GM06990 (cell line): ENCODE data around the gene SLC27A6.

ENCODE experiments used
- DNase-seq: peaks from one replicate; pipeline ENCODE4 v3.0.0-alpha.2; 2011; ENCODE audit not compliant: insufficient read length; ENCODE audit errors: extremely low read depth
- H3K27me3 ChIP-seq: replicated peaks from 2 replicates; pipeline ENCODE4 v1.6.0; 2011; ENCODE audit warnings: low read length; ENCODE audit not compliant: control insufficient read depth, insufficient read depth
- H3K36me3 ChIP-seq: 2 replicates; pipeline ENCODE4 v1.5.1; 2011; ENCODE audit warnings: low read length; ENCODE audit not compliant: control insufficient read depth, insufficient read depth
- H3K4me3 ChIP-seq: replicated peaks from 2 replicates; pipeline ENCODE4 v1.5.1; 2011; ENCODE audit warnings: low read depth, mild to moderate bottlenecking, control low read depth, low read length
- TF ChIP-seq, protein P1 (sequence below): IDR thresholded peaks from 2 replicates; pipeline ENCODE4 v1.5.1; 2011; ENCODE audit warnings: low read length, control low read depth, mild to moderate bottlenecking, inconsistent platforms; ENCODE audit not compliant: insufficient read depth, poor library complexity, severe bottlenecking

The SLC27A6 gene, protein sequence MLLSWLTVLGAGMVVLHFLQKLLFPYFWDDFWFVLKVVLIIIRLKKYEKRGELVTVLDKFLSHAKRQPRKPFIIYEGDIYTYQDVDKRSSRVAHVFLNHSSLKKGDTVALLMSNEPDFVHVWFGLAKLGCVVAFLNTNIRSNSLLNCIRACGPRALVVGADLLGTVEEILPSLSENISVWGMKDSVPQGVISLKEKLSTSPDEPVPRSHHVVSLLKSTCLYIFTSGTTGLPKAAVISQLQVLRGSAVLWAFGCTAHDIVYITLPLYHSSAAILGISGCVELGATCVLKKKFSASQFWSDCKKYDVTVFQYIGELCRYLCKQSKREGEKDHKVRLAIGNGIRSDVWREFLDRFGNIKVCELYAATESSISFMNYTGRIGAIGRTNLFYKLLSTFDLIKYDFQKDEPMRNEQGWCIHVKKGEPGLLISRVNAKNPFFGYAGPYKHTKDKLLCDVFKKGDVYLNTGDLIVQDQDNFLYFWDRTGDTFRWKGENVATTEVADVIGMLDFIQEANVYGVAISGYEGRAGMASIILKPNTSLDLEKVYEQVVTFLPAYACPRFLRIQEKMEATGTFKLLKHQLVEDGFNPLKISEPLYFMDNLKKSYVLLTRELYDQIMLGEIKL

DNA sequence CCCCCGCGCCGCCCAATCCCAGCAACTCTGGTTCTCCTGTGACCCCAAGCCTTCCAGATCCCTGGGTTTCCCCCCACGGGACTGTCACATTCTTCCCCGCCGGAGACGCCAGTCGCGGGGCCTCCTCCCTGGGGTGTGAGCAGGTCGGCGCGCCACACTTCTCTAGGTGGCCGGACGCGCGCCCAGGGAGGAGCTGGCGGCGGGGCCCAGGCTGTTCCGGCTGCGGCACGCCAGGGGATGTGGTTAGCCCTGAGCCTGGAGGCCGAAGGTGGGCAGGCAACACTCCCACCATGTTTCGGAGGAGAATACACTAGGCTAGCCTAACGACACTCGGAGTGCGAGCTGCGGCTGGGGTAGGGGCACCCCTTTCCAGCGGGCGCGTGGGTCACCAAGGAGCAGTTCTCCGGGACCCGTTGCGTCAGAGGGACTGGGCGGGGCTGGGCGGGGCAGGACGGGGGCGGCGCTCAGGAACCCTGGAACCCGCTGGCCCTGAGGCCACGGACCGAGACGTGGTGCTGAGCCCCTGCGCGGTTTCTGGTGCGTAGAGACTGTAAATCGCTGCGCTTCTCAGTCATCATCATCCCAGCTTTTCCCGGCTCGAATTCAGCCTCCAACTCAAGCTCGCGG is at the start of gene SLC27A6:
SLC27A6 (plus strand) TSS at position 478 of the 627 bp plus-strand sequence. CDS start 650 bp downstream, outside the sequence.
- H3K4me3 ChIP-seq: no peak within 1 kb of the TSS
- H3K27me3 ChIP-seq: no peaks in the 10 kb centered on the region
- peak; percentile 3 for DNase-seq
- no peaks in the 10 kb centered on the region for H3K36me3 ChIP-seq
- TF ChIP-seq, protein P1, sequence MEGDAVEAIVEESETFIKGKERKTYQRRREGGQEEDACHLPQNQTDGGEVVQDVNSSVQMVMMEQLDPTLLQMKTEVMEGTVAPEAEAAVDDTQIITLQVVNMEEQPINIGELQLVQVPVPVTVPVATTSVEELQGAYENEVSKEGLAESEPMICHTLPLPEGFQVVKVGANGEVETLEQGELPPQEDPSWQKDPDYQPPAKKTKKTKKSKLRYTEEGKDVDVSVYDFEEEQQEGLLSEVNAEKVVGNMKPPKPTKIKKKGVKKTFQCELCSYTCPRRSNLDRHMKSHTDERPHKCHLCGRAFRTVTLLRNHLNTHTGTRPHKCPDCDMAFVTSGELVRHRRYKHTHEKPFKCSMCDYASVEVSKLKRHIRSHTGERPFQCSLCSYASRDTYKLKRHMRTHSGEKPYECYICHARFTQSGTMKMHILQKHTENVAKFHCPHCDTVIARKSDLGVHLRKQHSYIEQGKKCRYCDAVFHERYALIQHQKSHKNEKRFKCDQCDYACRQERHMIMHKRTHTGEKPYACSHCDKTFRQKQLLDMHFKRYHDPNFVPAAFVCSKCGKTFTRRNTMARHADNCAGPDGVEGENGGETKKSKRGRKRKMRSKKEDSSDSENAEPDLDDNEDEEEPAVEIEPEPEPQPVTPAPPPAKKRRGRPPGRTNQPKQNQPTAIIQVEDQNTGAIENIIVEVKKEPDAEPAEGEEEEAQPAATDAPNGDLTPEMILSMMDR: no peak

DNA sequence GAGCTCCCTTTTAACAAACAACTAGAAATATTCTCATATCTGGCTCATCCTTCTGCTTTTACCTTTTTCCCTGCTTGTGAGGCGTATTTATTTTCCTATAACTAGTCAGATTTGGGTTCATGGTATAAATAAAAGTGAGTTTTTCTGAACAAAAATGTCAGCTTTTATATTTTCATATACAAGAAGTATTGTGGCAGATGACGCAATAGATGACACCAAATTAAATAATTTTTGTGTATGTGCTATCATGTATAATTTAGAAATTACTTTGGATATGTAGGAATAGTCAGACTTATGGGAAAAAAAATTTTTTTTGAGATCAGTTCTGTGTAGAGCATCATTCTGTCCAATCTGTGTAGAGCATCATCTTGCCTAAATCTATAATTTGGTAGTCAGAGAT is 45.7 kb upstream of the SLC27A6 start:
- no peak for DNase-seq
- no peaks in the 10 kb centered on the region for H3K27me3 ChIP-seq
- TF ChIP-seq, protein P1: no peak
- H3K4me3 ChIP-seq: no peak overlapping the region
- H3K36me3 ChIP-seq: no peaks in the 10 kb centered on the region

DNA sequence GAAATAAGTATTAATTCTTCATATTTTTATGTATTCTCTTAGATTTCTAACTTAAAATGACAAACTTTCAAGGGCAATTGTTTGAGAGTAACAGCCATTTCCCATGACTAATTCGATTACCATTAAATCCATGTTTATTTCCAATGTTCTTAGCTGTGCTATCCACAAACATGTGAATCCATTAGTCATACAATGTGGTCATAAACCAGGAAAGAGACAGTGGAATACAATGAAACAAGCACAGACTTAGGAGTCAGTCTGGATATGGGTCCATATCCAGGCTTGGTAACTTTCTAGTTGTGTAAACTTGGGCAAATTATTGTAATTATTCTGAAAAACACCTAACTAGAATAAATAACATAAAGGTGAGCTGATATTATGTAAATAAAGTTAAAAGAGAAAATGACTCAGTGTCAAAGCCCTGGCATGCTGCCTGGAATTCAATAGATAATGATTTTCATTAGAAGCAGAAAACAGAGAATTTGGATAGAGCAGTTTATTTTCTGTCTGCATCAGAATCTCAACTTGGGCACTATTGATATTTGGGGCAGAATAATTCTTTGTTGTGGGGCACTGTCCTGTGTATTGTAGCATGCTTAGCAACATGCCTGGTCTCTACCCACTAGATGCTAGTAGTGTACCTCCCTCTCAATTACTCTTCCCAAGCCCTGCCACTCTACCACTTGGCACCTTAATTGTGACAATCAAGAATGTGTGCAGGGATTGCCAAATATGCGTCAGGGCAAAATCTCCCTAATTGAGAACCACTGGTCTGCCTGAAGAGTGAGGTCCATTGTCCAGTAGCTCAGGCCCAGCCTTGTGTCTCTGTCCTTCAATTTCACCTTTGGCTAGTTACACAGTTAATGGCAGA is 44.7 kb upstream of the SLC27A6 start:
- TF ChIP-seq, protein P1: no peak
- DNase-seq: no peak

DNA sequence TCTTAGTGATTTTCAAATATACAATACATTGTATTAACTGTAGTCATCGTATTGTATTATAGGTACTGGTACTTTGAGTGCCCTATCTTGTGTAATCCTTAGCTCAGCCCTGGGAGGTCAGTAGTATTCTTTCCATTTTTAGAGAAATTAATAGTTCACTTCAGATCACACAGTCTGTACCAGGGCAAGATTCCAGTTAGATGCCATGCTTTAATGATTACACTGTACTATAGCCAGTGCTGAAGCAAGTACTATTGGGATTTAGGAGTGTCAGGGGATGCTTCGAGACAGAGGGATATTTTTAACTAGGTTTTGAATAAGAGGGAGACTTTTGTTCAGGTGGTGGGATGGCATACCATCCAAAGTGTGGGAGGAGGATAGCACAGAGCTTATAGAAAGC is 41.0 kb upstream of the SLC27A6 start:
- no peak for DNase-seq
- Histone ChIP-seq H3K27me3 (no peaks in the 10 kb centered on the region), H3K36me3 (no peaks in the 10 kb centered on the region), H3K4me3 (no peak overlapping the region)
- TF ChIP-seq, protein P1: no peak

More for the DNA sequence above, 44.7 kb upstream of the SLC27A6 start:
- Histone ChIP-seq H3K4me3 (no peak overlapping the region), H3K36me3 (no peaks in the 10 kb centered on the region), H3K27me3 (no peaks in the 10 kb centered on the region)

DNA sequence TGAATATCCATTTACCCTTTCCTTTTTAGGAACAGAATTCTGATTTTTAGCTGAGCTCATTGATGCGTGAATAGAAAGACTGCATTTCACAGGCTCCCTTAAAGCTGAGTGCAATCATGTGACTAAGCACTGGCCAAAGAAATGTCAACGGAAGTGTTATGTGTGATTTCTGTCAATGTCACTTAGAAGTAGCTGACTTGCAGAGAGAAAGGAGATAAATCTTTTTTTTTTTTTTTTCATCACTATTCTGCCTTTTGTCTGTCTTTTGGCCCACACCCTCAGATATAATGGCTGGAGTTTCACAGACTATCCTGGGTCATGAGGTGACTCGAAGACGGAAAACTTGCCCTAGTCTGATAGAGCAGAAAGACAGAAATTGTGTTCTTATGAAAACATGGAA is 39.3 kb upstream of the SLC27A6 start:
- H3K36me3 ChIP-seq: no peaks in the 10 kb centered on the region
- no peaks in the 10 kb centered on the region for H3K27me3 ChIP-seq
- no peak for DNase-seq
- TF ChIP-seq, protein P1: no peak
- H3K4me3 ChIP-seq: no peak overlapping the region
